Measurements from ENCODE around the gene POU2F2.

GRCh38 chr19:42140125-42140754 lies 8.0 kb upstream of the POU2F2 start:
- TF ChIP-seq RCOR1 (IDR thresholded peaks at IDR 0.05; ENCODE audit: low read depth, low read length) (no peak), MAX (IDR thresholded peaks at IDR 0.05) (no peak), MYC (IDR thresholded peaks at IDR 0.05; ENCODE audit: borderline replicate concordance, low read length) (no peak), POLR2A (IDR thresholded peaks at IDR 0.05; ENCODE audit: low read length) (no peak), NR3C1 (IDR thresholded peaks at IDR 0.05) (no peak), ZNF302 (CRISPR knock-in tag; IDR thresholded peaks at IDR 0.05) (no peak), EP300 (IDR thresholded peaks at IDR 0.05) (no peak), RAD21 (conservative IDR thresholded peaks at IDR 0.05 in 1 of 2, IDR thresholded peaks at IDR 0.05 in 1 of 2) (0 out of 5 replicates have a peak, but pooled peaks of 1 of the 2 experiments have one; percentile 9), KDM5A (IDR thresholded peaks at IDR 0.05) (no peak), NFE2L2 (conservative IDR thresholded peaks at IDR 0.05; ENCODE audit: low read length) (no peak)
- TF ChIP-seq, protein P1, sequence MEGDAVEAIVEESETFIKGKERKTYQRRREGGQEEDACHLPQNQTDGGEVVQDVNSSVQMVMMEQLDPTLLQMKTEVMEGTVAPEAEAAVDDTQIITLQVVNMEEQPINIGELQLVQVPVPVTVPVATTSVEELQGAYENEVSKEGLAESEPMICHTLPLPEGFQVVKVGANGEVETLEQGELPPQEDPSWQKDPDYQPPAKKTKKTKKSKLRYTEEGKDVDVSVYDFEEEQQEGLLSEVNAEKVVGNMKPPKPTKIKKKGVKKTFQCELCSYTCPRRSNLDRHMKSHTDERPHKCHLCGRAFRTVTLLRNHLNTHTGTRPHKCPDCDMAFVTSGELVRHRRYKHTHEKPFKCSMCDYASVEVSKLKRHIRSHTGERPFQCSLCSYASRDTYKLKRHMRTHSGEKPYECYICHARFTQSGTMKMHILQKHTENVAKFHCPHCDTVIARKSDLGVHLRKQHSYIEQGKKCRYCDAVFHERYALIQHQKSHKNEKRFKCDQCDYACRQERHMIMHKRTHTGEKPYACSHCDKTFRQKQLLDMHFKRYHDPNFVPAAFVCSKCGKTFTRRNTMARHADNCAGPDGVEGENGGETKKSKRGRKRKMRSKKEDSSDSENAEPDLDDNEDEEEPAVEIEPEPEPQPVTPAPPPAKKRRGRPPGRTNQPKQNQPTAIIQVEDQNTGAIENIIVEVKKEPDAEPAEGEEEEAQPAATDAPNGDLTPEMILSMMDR (IDR thresholded peaks at IDR 0.05): no peak
